GM12801 (cell line): ENCODE data around the gene BAG5.

Experiments used
- TF ChIP-seq, protein P1 (sequence below): IDR thresholded peaks from one replicate; pipeline ENCODE4 v1.5.1; 2011; ENCODE audit warnings: control low read depth; ENCODE audit not compliant: insufficient read length; ENCODE audit errors: extremely low read depth

The BAG5 gene

DNA sequence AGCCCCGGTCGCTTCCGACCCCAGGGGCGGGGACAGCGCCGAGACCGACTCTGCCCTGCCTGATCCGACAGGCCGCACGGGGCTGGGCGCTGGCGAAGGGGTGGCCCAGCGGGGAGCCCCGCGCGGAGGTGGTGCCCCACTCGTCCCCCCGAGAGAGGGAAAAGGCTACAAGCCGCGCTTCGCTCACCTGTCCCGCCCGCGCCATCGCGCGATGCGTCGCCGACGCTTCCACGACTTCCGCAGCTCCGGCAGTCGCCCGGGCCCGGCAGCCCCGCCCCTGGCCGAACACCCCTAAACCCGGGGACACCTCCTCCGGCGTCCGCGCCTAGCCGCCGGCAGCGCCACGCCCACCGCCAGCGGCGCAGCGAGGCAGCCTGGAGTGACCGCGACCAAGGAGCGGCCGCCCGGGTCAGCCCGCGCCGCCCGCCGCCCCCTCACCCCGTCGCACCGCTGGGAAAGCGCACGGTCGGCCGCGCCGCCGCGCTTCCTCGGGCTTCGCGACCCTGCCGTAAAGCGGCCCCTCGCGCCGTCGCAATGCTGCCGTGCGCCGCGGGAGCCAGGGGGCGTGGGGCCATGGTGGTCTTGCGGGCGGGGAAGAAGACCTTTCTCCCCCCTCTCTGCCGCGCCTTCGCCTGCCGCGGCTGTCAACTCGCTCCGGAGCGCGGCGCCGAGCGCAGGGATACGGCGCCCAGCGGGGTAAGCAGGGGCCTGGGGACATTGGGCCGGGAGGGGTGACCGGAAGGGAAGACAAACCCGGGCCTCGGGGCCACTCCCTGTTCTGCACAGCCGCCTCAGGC lies at the start of gene BAG5, which contains the start of gene COA8:
TSS of gene BAG5 (minus strand) at position 229 of the 797 bp plus-strand sequence. CDS start 1,493 bp downstream, outside the sequence.
TSS of gene COA8 (plus strand) at position 532 of the 797 bp plus-strand sequence. CDS start at position 574, 42 bp downstream.
- TF ChIP-seq, protein P1, sequence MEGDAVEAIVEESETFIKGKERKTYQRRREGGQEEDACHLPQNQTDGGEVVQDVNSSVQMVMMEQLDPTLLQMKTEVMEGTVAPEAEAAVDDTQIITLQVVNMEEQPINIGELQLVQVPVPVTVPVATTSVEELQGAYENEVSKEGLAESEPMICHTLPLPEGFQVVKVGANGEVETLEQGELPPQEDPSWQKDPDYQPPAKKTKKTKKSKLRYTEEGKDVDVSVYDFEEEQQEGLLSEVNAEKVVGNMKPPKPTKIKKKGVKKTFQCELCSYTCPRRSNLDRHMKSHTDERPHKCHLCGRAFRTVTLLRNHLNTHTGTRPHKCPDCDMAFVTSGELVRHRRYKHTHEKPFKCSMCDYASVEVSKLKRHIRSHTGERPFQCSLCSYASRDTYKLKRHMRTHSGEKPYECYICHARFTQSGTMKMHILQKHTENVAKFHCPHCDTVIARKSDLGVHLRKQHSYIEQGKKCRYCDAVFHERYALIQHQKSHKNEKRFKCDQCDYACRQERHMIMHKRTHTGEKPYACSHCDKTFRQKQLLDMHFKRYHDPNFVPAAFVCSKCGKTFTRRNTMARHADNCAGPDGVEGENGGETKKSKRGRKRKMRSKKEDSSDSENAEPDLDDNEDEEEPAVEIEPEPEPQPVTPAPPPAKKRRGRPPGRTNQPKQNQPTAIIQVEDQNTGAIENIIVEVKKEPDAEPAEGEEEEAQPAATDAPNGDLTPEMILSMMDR = no peak

DNA sequence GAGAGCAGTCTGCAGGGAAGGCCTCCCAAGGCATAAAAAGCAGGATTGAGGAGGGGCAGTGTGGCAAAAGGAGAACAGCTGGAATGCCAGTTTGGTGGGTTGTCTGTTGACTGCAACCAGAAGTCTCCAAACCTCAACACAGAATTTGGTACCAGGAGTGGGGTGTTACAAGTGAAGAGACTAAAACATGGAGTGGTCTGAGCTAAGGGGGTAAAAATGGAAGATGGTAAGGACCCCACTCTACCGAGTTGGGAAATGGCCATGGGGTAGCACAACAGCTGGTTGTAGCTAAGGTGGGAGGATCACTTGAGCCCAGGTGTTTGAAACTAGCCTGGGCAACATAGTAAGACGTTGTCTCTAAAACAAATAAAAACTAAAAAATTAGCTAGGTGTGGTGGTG lies 48.8 kb upstream of the BAG5 start:
- TF ChIP-seq, protein P1 = no peak

DNA sequence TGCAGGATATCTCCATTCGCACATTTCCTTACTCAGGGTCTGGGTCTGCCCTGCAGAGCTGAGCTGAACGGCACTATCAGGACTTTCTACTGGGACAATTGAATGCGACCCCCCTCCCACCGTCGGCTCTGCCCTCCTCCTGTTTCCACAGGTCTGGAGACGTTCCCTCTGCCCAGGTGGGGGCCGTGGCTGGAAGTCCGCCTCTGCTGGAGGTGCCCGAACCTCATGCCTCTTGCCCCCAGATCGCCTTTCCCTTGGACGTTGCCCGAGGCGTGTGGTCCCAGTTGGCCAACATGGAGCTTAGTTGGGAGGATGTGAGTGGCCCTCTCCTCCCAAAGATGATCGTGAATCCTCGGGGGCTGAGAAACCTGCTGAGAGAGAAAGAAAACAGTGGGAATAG lies 45.4 kb upstream of the BAG5 start:
- TF ChIP-seq, protein P1 = no peak

DNA sequence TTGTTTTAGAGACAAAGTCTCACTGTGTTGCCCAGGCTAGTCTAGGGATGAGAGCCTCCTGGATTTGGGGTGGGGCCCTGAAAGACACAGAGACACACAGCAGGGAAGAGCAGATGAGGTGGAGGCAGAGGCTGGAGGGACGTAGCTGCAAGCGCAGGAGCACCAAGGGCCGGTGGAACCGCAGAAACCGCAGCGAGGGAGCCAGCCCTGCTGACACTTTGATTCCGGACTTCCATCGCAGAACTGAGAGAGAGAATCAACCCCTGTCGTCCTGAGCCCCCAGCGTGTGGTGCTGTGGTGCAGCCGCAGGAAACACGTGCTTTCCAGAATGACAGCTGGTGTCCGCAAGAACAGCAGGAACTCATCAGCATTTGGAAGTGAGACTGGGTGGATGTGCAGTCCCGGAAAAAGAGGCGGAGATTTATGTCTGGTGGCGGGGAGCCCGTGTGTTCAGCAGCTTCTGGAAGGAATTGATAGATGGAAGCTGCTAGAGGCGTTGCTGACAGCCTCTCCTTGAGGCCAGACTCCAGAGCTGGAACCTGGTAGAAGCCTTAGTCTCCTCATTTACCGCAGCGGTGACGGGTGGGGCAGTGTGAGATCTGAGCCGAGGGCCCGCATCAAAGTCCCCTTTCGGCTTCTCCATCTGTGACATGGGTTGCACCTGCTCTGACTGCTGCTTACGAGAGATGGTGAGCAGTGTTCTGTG lies 44.7 kb upstream of the BAG5 start:
- TF ChIP-seq, protein P1 = no peak

GRCh38 chr14:103604620-103605019 lies 42.2 kb upstream of the BAG5 start:
- TF ChIP-seq, protein P1 = no peak

- TF ChIP-seq, protein P1 = no peak
Measured at GRCh38 chr14:103600503-103600902, 38.0 kb upstream of the BAG5 start.

DNA sequence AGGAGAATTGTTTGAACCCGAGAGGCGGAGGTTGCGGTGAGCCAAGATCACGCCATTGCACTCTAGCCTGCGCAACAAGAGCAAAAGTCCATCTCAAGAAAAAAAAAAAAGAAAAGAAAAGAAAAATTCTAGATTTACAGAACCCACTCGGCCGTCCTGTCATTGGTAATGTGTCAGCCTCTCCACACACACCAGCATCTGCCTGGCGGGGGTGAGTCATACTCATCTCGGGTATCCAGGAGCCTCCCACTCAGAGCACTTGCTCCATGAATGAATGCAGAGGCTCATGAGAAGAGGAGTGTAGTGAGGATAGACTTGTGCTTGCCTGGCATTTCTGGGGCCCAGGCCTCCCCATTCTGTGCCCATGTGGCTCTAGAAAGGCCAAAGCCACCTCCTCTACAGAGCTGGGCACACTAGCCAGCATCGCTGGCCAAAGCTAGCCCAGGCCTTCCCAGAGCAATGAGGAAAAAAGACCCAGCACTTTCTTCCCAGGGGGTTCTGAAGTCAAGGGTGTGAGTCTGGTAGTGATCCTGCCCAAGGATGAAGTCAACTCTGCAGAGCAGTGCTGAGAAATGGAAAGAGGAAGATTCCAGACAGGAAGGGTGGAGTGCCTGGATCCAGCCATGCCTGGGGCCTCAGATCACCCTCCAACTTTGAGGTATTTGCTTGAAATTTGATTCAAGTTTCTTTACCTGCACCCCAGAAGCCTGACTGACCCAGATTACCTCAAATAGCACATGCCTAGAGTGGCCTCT lies 35.3 kb upstream of the BAG5 start:
- TF ChIP-seq, protein P1 = no peak
